Inflammatory macrophage (primary cell): ENCODE data around the gene KRT39.

Source experiments
- DNase-seq, 2 donors: peaks; one replicate each; pipeline ENCODE4 v3.0.0-alpha.2; 2020 to 2022

The KRT39 gene

DNA sequence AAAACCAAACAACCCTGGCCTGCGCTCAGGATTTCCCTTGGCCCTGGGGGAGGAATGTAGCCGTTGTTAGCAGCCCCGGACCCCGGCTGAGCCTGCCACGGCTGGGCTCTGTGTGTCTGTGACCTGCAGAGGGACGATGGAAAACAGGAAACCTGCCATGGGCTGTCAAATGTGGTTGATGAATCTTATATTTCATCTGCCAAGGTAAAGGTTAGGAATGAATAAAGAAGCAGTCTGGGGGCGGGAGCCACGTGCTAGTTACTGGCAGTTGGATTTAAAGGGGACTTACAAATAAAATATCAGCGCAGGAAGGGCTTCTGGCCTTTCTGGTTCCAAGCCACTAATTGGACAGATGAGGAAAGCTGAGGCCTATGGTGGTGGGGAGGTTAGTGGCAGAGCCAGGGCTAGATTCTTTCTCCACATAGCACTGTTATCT lies 29.3 kb downstream of the KRT39 start, which contains the start of gene KRT23:
Gene KRT23, minus strand, starts transcription at position 263 of the 436 bp plus-strand sequence. CDS start 1,043 bp downstream, outside the sequence.
- DNase-seq: no peak

GRCh38 chr17:40936976-40937375 lies 29.8 kb downstream of the KRT39 start:
- no peak for DNase-seq

DNA sequence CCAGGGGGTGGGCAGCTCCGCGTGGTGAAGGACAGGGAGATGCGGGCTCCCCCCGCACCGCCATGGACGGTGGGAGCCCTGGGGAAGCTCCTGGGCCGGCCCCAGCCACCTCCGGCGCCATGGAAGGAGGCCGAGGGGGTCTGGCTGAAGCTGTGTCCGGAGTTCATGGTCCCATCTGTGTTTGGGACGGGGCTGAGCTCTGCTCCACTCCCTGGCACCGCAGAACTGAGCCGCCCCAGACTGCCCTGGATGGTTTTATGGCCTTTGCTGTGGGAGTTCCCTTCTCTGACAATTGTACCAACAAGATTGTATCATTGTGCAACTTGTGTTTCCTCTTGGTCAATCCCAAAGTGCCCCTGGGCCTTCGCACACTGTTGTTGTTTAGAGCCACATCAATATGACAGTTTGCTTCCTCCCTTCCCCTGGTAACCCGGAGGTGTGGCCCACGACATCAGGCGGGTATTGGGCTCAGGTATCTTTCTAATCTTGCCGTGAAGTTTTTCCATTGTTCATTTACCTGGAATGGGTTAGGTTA lies 30.2 kb downstream of the KRT39 start:
- DNase-seq: peak; percentile 46 to 65

DNA sequence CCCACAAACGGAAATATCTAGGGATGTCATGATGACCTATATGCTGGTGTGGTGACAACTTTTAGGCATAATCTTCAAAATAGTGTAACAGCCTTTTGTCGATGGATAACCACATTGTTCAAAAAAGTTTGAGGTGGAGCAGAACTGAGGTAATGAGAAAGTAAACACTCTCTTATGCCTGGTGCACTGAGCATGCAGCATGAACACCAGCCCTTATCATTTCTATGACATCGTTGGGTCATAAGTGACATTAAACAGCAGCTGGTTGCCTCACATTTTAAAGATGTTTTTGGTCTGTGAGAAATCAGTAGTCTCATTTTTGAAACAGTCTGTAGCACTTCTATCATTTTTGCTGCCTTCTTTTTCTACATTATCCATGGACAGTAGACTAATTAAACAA lies 31.1 kb downstream of the KRT39 start:
- DNase-seq: no peak

DNA sequence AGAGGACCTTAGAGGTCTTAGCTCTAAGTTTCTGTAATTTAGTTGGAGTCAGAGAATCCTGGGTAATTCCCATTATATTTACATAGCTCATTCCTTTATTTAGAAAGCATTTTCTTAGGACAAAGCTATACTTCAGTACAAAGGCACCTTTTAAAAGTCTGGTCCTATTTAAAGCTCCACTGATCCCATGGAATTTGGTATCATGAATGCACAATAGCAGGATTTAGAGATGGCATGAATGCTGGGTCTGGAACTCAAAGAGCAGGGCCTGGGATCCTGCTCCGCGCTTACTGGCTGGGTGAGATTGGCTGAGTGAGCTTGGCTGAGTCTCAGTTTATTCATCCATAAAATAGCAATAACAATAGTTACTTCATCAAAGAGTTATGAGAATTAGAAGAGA lies 34.1 kb downstream of the KRT39 start:
- no peak for DNase-seq

- peak; percentile 46 to 52 for DNase-seq
Observed at GRCh38 chr17:40931311-40931710, 35.4 kb downstream of the KRT39 start.

DNA sequence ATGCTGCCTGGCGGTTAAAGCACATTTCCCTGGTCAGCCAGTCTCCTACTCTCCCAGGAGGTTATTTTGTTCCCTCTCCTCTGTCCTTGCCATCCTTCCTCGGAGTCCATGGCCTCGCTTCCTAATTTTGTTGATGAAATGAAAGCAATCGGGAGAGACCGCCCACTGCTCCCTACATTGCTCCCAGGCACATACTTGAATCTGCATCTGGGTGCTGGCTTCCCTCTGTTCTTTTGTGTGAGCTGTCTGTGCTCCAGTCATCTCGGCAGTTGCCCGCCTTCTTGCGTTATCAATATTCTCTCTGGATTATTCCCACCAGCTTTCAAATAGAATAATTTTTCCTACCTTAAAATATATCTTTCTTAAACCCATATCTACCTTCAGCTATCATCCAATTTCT lies 40.4 kb downstream of the KRT39 start:
- DNase-seq: no peak

GRCh38 chr17:40922239-40922638 lies 44.5 kb downstream of the KRT39 start:
- peak; percentile 75 to 85 for DNase-seq

DNA sequence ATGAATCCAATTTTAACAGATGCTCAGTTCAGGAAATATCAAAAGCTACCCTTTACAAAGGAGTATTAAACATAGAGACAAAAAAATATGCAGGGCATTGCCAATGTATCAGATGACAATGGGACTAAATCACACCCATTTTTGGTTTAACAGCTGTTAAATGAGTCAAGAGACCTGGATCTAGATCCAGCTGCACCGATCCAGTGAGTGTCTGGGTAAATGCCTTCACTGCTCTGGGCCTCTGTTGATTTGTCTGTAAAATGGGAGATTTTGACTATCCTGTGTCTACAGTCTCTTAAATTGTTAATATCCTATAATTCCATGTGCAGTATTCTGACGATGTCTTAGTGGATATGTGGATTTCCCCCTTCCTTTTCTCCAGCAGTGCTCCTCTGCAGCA lies 45.7 kb downstream of the KRT39 start:
- DNase-seq: no peak

DNA sequence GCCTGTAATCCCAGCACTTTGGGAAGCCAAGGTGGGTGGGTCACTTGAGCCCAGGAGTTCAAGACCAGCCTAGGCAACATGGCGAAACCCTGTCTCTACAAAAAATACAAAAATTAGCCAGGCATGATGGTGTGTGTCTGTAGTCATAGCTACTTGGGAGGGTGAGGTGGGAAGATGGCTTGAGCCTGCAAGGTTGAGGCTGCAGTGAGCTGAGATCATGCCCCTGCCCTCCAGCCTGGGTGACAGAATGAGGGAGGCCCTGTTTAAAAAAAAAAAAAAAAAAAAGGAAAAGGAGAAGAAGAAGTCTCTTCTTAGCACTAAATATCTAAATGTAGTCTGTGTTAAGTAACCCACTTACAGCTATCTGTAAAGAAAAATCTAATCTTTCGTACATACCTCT lies 49.6 kb downstream of the KRT39 start:
- peak; percentile 21 to 31 for DNase-seq

GRCh38 chr17:40916366-40916765 lies 50.4 kb downstream of the KRT39 start:
- DNase-seq: no peak

GRCh38 chr17:40915721-40916256 lies 51.0 kb downstream of the KRT39 start:
- DNase-seq: peak; percentile 31 to 74

- peak; percentile 42 to 75 for DNase-seq
Observed at GRCh38 chr17:40915199-40915661, 51.5 kb downstream of the KRT39 start.

DNA sequence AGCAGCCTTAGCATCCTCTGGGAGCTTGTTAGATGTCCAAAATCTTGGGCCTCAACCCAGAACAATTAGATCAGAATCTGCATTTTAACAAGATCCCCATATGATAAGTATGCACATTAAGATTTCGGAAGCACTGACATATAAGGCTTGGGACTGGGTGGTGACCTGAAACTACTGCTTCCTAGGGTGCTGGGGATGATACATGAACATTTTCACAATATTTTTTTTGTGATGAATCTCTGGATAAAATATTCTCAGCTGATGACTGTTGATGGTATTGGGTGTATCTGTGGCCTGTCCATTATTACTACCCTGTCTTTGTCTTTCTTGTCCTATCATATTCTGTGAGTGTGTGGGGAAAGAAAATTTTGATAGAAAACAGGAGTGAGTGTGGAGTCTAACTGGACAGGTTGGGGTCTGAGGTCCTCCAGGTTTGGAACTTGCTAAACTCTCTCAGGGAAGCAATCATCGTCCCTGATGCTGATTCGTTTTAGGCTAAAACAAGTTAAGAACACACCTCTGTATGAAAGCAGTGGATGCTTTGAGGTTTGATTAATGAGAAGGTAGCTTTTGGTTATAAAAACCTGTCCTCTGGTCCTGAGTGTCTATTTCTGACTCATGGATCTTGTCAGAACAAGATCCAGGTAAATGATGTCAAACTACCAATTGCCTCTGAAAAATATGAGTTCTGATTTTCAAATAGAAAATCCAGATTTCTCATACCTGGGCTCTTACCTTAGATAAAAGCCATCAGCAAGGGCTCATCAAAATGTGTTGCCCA lies 52.5 kb downstream of the KRT39 start:
- DNase-seq: no peak

GRCh38 chr17:40912486-40913210 lies 54.1 kb downstream of the KRT39 start:
- peak; percentile 44 to 67 for DNase-seq

DNA sequence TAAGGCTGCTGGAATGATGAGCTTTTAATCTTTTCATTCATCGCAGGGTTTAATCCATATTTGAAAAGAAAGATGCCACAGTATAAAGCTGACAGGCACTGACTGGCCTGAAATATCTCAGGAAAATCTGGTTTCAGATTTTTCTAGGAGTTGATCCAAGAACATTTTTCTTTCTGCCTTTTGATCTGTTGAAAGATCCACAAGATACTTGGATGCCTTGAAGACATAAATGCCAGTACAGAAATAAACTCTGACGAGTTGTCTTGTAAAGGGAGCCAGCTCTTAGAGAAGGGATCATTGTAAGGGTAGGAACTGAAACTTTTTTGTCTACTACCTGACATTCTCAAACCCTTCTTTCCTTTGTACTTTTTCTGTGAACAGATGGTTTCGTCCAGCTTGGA lies 56.3 kb downstream of the KRT39 start:
- no peak for DNase-seq

GRCh38 chr17:40909755-40910154 lies 57.0 kb downstream of the KRT39 start:
- DNase-seq: peak; percentile 68 to 75

DNA sequence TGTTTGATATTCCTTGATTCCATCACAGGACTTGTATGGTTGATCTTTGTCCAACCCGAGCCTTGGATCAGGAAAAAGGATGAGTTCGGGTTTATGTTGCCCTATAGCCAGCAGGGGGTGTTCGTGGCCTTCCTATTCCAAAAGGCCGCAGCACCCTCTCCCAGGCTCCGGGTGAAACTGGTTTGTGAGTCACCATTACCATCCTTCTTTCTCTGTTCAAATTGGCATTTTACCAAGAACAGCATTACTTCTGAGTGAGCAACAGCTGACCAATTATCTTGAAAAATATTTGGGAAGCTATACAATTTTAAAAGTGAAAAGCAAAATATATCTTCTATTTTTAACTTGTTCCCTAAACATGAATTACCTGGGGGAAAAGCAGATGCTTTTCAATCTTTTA lies 57.4 kb downstream of the KRT39 start:
- DNase-seq: peak; percentile 77 to 82
